Activated naive CD4-positive, alpha-beta T cell treated with anti-CD3 and anti-CD28 coated beads, Interleukin-2, amount 50 U/mL, for 16 hours (primary cell): ENCODE measurements around the gene NCBP3.
A peak's percentile ranks its signal among the peaks of the same experiment; 100 is the strongest.
"Not testable (repeated sequence)": the region's sequence is repeated elsewhere in the genome, so short reads cannot be mapped to it uniquely, and the experiment has no call there.

Experiments used
- DNase-seq: peaks from one replicate; pipeline ENCODE4 v3.0.0-alpha.2; 2020

Gene NCBP3

GRCh38 chr17:3846437-3847164 lies 555 bp upstream of the NCBP3 start:
- DNase-seq: no peak

DNA sequence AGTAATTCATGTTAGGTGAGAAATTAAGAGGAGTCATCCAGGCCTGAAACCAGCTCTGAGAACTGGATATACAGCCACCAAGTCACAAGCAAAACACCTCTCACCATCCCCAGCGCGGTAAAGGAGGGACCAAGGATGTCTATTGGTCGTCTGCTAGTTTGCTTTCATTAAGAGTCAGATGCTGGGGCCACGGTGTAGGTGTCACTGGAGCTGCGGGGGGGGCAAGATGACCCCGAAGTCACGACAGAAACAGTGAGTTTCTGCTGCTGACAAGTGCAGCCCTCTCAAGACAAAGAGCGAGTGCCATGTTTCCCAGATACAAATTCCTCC lies 790 bp downstream of the NCBP3 start:
- peak; percentile 47 for DNase-seq

- not testable (repeated sequence) for DNase-seq
These were observed 1.5 kb downstream of the NCBP3 start for GRCh38 chr17:3844556-3844955.

DNA sequence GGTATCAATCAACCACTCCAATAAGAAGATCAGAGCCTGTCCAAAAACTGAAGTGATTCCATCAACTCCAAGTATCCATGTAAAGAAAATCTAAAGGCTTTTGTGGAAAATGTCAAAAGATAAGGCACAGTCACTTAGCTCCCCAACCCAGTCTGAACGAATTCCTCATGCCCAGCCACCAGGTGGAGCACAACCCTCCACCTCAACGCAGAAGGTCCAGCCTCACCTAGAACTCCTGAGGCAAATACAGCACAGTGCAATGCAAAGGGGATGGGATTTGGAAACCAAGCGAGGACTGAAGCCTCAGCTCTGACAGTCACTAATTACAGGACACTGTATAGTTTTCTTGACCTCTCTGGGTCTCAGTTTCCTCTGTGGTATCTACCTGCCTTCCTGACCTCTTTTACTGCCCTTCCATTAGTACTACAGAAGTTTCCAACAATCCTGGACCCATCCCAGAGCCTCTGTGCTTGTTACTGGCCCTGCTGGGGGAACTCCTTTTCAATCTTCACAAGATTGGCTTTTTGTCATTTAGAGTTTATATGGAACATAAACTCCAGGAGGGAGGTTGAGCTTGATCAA lies 2.0 kb downstream of the NCBP3 start:
- peak; percentile 51 for DNase-seq

GRCh38 chr17:3838206-3838605 lies 7.8 kb downstream of the NCBP3 start:
- no peak for DNase-seq

GRCh38 chr17:3836551-3836950 lies 9.5 kb downstream of the NCBP3 start:
- no peak for DNase-seq

DNA sequence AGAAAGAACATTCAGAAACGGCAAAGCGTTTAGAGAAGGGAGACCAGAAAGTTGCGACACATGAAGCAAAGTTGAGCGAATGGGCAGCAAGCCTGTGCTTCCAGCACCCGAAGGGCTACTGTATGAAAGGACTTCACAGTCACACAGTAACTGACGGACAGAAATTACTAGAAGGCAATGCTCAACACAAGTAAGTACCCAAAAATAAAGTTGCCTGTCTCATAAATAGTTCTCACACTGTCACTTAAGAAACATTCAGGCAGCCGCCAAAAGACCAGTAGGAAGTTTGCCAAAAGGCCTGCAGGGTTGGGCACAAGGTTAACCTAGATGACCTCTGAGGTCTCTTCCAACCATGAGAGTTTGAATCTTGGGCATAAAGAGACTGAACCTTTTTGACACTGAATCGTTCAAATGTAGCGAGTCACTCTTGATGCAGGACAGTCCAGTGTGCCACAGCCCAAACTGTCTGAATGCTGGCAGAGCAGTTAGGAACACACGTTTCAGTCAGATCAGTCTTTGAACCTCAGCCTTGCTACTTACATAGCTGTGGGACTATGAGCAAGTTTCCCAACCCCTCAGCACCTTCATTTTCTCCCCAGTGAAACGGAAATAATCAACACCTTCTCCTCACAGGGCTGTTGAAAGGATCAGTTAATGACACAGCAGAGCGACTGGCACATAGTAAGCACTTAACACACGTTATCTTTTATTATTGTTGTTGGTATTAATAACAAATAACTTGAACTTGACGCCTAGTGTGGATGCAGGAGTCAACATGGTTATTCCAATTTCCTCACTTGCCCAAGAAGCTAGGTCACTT lies 10.4 kb downstream of the NCBP3 start:
- no peak for DNase-seq

DNA sequence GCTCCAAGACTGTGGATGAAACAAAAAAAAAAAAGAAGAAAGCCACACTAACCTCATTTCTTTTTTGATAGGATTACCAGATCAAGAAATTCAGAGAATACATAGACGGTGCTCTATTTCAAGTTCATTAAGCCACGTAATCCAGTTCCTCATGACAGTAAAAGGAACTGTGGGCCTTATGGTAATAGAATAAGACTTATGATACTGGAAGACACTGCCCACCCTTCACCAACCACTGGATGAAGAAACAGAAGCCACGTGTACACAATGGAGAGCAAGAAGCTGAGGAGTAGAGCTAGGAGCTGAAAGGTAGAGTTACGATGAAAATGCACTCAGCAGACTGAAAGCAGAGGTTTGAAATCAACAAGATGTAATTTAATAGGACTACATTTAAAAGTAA lies 11.2 kb downstream of the NCBP3 start:
- DNase-seq: no peak

GRCh38 chr17:3828852-3829232 lies 17.2 kb downstream of the NCBP3 start:
- DNase-seq: no peak

DNA sequence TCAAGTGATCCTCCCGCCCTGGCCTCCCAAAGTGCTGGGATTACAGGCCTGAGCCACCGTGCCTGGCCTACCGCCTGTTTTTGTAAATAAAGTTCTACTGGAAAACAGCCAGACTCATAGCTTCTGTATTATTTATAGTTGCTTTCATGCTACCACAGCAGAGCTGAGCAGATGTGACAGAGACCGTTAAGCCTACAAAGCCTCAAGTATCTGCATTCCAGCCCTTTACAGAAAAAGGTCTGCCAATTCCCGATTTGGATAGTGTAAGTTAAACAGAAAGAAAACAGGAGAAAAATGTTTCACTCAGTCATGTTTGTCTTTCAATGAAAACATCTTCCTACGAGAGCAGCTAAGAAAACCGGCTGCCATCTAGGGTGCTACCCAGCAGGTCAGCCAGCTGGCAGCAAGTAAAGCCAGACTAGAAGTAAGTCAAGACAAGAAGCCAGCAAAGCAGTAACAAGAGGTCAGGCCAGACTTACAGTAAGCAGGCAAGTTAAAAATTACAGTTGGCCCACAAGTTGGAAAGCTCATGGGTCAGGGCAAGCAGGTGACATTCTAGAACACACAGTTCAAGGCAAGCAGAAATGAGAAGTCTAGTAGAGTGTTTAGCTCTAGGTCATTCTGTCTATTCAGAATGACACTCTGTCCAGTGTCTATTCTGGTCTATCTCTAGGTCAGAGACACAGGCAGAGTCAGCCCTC lies 17.7 kb downstream of the NCBP3 start:
- DNase-seq: no peak

GRCh38 chr17:3827124-3827773 lies 18.8 kb downstream of the NCBP3 start:
- DNase-seq: peak; percentile 63

DNA sequence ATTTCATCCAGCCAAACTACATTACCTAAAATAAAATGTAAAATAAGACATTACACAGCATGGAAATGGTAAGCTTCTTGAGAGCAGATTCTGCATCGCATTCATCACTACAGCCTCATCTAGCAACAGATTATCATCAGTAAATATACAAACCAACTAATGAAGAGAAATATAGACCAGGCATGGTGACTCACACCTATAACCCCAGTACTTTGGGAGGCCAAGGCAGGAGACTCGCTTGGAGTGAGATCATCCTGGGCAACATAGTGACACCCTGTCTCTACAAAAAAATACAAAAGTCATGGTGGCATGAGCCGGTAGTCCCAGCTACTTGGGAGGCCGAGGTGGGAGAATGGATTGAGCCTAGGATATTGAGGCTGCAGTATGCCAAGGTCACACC lies 19.9 kb downstream of the NCBP3 start:
- DNase-seq: no peak

DNA sequence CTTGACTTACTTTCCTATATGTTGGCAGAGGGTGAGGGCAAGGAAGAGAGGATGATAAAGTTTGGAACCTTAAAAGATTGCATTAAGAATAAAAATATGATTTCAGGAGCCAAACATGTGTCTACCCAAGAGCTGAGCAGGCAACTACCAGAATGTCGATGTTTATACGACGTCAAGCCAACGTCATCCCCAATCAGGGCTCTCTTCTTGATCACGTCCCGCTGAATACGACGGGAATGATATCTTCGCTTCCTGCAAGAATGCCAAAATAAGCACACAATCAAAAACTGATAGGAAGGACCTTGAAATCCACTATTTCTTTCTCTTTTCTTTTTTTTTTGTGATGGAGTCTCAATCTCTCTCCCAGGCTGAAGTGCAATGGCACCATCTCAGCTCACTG lies 24.9 kb downstream of the NCBP3 start:
- DNase-seq: no peak

DNA sequence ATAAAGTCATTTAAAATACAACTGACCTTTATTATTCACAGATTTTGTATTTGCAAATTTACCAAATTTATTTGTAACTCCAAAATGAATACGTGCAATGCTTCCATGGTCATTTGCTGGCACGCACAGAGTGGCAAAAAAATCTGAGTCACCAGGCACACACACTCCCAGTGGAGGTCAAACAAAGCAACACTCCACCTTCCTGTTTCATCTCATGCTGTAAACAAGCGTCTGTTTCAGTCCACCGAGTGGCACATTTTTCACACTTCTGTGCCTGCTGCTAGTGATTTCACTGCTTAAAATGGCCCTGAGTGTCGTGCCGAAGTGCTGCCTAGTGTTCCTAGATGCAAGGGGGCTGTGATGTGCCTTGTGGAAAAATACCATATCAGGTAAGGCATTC lies 27.3 kb downstream of the NCBP3 start:
- no peak for DNase-seq

- no peak for DNase-seq
These were observed 28.0 kb downstream of the NCBP3 start for GRCh38 chr17:3817851-3818605.

GRCh38 chr17:3815925-3816324 lies 30.1 kb downstream of the NCBP3 start:
- DNase-seq: no peak

DNA sequence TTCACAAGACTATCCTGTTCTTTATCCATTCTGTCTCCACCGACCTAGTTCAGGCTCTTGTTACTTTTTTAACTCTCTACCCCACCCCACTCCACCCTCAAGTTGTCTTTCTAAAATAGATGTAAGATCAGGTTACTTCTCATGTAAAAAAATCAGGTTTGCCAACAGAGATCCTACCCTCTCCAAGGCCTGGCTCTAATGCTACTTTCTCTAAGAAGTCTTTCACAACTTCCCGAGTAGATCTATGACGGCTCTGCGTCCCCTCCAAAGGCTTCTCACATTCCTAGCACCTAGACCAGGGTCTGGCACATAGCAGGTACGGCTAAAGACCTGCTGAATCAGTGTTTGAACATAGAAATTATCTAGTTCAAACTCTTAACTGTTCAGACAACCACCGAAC lies 30.9 kb downstream of the NCBP3 start:
- DNase-seq: no peak

DNA sequence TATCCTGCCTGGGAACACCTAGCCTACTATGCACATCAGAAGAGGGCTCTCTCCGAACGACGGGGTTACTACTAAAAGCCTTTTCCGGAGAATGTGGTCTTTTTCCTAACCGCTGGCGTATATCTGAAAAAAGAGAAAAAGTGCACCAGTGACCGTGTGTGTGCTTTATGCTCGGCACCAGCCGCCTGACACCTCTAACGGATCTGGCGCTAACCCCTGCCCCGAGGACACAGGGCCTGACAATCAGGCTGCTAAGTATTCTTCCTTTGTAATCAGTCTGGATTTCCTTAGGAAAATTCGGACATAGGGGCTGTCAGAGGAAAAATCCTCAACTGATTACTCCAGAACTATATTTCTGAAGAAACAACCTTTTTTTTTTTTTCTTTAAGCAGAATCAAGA lies 31.7 kb downstream of the NCBP3 start:
- no peak for DNase-seq

DNA sequence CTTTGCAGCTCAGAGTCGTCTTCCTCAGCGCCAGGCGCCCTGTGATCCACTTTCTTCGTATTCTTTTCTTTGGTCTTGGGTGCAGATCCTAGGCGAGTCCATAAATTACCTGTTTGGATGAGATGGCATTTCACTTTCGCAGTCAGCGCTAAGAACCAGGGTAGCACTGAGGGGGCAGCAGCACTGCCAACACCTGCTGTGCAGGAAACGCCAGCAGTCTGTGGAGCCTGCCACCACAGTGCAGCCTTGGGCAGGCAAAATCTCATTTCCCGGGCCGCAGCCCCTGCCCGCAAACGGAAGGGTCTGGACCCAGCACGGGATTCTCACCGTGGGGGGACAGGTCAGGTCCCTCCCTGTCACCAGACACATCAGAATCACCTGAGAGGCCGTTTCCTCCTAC lies 32.9 kb downstream of the NCBP3 start:
- DNase-seq: no peak

- DNase-seq: no peak
These were observed 33.3 kb downstream of the NCBP3 start for GRCh38 chr17:3812771-3813170.

GRCh38 chr17:3812284-3812683 lies 33.8 kb downstream of the NCBP3 start:
- no peak for DNase-seq

DNA sequence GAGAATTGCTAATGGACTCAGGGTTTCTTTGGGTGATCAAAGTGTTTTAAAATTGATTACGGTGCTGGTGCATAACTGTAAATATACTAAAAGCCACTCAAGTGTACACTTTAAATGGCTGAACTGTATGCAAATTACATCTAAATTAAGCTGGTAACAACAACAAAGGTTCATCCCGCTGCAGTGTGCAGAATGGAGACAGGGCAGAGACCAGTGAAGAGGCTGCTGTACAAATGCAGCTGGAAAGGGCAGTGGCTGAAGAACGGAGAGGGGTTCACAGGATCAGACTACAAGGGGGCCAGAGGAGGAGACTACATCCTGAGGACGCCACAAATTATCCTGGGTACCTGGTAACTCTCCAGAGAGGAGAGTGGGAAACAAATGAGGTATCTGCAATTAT lies 36.0 kb downstream of the NCBP3 start:
- DNase-seq: no peak
